HepG2 (cell line): Measurements from ENCODE around the gene FZD4. TPM values are rescaled to one million over a fixed set of nuclear protein-coding genes. Genes with fewer than 3 reads are reported as not detected.
A peak's percentile ranks its signal among the peaks of the same experiment; 100 is the strongest.

Experiments
- BORCS8-MEF2B ChIP-seq: sonication (generic); formaldehyde crosslinking; IDR thresholded peaks from 2 replicates; pipeline ENCODE4 v1.8.0; 2022; ENCODE audit warnings: mild to moderate bottlenecking, missing genetic modification reagents
- CREB1 ChIP-seq, 2 experiments: fragments of 450-650 bp in 1 of 2; IDR thresholded peaks; 2 replicates each; pipeline ENCODE4 v1.6.1; 2016 to 2017; ENCODE audit warnings: control low read depth in 1 of 2, mild to moderate bottlenecking in 1 of 2, missing compliant biosample characterization in 1 of 2, missing genetic modification characterization in 1 of 2
- ELF3 ChIP-seq: IDR thresholded peaks from 2 replicates; pipeline ENCODE4 v1.6.1; 2016; ENCODE audit warnings: missing genetic modification reagents, missing compliant biosample characterization
- GABPB1 ChIP-seq: IDR thresholded peaks from 2 replicates; pipeline ENCODE4 v1.6.1; 2016; ENCODE audit warnings: mild to moderate bottlenecking, missing genetic modification reagents, moderate library complexity, missing compliant biosample characterization
- HNRNPH1 ChIP-seq: fragments of 200-400 bp; formaldehyde crosslinking; optimal IDR thresholded peaks from 2 replicates; pipeline ENCODE3; 2017; ENCODE audit warnings: mild to moderate bottlenecking, low read depth, low read length
- ZNF121 ChIP-seq: sonication (generic); formaldehyde crosslinking; IDR thresholded peaks from 2 replicates; pipeline ENCODE4 v1.5.0; 2020; ENCODE audit warnings: mild to moderate bottlenecking, missing genetic modification reagents
- ZNF274 ChIP-seq: sonication (generic); formaldehyde crosslinking; IDR thresholded peaks from 2 replicates; pipeline ENCODE4 v1.5.1; 2020; ENCODE audit warnings: mild to moderate bottlenecking, missing genetic modification reagents
- ZNF629 ChIP-seq: sonication (generic); formaldehyde crosslinking; conservative IDR thresholded peaks from 2 replicates; pipeline ENCODE4 v1.5.0; 2020; ENCODE audit warnings: missing genetic modification reagents
- polyA plus RNA-seq, 8 experiments: library from polyadenylated mRNA; depleted of rRNA in 3 of 8; stranded (reverse) in 7 of 8; unstranded in 1 of 8; fragments of >200 nt; fragmentation: Illumina TruSeq in 4 of 8; extraction: Trizol in 4 of 8; gene quantifications; 2 replicates each; pipeline versions ENCODE4 v1.2.1 to v1.2.3, GENCODE V29; 2011 to 2016; ENCODE audit warnings: low read depth in 4 of 8, missing spikeins in 1 of 8, mixed read lengths in 1 of 8; ENCODE audit not compliant: insufficient read depth in 1 of 8
- total RNA-seq, 5 experiments: library from RNA; depleted of rRNA; stranded (reverse); fragments of >200 nt; fragmentation: Illumina TruSeq; extraction: Trizol; gene quantifications; 2 replicates each; pipeline ENCODE4 v1.2.3, GENCODE V29; 2016; ENCODE audit warnings: low read depth in 1 of 5
- TF ChIP-seq, protein P1 (sequence below): sonication (generic); formaldehyde crosslinking; IDR thresholded peaks from 2 replicates; pipeline ENCODE4 v1.4.0; 2020; ENCODE audit warnings: missing genetic modification reagents
- TF ChIP-seq, protein P2 (sequence below): sonication (generic); formaldehyde crosslinking; IDR thresholded peaks from 2 replicates; pipeline ENCODE4 v1.8.0; 2022; ENCODE audit warnings: mild to moderate bottlenecking, missing genetic modification reagents, borderline replicate concordance
- TF ChIP-seq, protein P3 (sequence below): sonication (generic); formaldehyde crosslinking; IDR thresholded peaks from 2 replicates; pipeline ENCODE4 v1.4.0; 2020; ENCODE audit warnings: mild to moderate bottlenecking, missing genetic modification reagents
- TF ChIP-seq, protein P4 (sequence below): IDR thresholded peaks from 2 replicates; pipeline ENCODE4 v1.6.1; 2018; ENCODE audit warnings: missing genetic modification reagents, mild to moderate bottlenecking, missing compliant biosample characterization
- TF ChIP-seq, protein P5 (sequence below): sonication (generic); formaldehyde crosslinking; IDR thresholded peaks from 2 replicates; pipeline ENCODE4 v1.8.0; 2022; ENCODE audit warnings: missing genetic modification reagents, mild to moderate bottlenecking, moderate library complexity, borderline replicate concordance
- TF ChIP-seq, protein P6 (sequence below), 2 experiments: sonication (generic) in 1 of 2; formaldehyde crosslinking in 1 of 2; IDR thresholded peaks; 2 replicates each; pipeline versions ENCODE4 v1.4.0 to v1.6.1; 2016 to 2020; ENCODE audit warnings: borderline replicate concordance in 1 of 2, low read depth in 1 of 2, mild to moderate bottlenecking in 1 of 2, missing genetic modification reagents in 1 of 2

The FZD4 gene
- total and polyA plus RNA-seq, 2 of the 13 experiments (the other 11 are each of a cell fraction or from before 2014, with no cell fraction given), result 46.5 to 70.4 TPM

DNA sequence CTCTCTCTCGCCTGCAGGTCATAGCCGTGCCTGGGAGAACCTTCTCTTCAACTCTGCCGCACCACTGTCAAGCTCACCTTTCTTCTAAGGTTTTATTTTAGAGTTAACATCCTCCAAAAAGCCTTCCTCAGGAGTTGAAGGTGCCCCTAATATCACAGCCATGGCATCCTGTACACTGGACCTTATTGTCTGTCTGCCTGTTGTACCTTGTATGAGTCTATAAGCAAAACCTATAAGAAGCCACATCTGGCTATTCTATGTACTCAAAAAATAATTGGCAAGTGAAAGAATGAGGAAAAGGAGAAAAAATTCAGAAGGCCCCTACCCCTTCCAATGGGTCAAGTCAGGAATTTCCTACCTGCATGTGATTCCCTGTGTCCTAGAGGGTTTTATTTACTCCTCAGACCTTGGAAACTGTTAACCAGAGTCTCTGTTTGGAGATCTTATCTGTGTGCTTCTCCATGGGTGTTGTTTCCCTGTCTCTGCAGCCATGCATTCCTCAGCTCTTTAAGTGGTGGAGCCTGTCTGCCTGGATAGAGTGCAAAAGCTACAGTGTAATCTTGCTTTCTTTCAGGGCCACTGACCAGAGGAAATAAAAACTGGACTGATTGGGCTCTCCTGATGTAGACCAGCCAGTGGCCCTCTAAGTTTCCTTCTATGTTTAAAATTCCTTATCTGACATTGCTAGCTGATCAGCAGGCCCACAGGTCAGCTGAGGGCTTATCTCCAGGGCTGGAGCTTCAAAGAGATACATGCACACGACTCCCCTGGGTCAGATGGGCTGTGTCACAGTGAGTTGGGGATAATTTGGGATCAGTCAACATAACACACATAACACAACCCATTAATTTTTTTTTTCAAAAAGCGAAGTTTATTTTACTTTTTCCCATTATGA lies 44.9 kb upstream of the FZD4 start (continued):
- TF ChIP-seq, protein P1, sequence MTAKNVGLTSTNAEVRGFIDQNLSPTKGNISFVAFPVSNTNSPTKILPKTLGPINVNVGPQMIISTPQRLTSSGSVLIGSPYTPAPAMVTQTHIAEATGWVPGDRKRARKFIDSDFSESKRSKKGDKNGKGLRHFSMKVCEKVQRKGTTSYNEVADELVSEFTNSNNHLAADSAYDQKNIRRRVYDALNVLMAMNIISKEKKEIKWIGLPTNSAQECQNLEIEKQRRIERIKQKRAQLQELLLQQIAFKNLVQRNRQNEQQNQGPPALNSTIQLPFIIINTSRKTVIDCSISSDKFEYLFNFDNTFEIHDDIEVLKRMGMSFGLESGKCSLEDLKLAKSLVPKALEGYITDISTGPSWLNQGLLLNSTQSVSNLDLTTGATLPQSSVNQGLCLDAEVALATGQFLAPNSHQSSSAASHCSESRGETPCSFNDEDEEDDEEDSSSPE (CRISPR knock-in tag), result no peak
- TF ChIP-seq ZNF629 (peak; percentile 61; the same call in 1 of the 2 replicates), ELF3 (CRISPR knock-in tag) (peak; percentile 91), GABPB1 (CRISPR knock-in tag) (no peak), ZNF274 (CRISPR knock-in tag) (no peak), ZNF121 (0 out of 2 replicates have a peak, but pooled peaks have one; percentile 21), CREB1 (IDR thresholded peaks at IDR 0.05) (no peak), CREB1 (CRISPR knock-in tag; IDR thresholded peaks at IDR 0.05) (peak; percentile 76), BORCS8-MEF2B (CRISPR knock-in tag) (peak; percentile 36; the same call in 1 of the 2 replicates), HNRNPH1 (no peak)
- TF ChIP-seq, protein P2, sequence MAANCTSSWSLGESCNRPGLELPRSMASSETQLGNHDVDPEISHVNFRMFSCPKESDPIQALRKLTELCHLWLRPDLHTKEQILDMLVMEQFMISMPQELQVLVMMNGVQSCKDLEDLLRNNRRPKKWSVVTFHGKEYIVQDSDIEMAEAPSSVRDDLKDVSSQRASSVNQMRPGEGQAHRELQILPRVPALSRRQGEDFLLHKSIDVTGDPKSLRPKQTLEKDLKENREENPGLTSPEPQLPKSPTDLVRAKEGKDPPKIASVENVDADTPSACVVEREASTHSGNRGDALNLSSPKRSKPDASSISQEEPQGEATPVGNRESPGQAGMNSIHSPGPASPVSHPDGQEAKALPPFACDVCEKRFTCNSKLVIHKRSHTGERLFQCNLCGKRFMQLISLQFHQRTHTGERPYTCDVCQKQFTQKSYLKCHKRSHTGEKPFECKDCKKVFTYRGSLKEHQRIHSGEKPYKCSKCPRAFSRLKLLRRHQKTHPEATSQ (CRISPR knock-in tag), result 0 out of 2 replicates have a peak, but pooled peaks have one; percentile 35
- TF ChIP-seq, protein P3, sequence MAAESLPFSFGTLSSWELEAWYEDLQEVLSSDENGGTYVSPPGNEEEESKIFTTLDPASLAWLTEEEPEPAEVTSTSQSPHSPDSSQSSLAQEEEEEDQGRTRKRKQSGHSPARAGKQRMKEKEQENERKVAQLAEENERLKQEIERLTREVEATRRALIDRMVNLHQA (CRISPR knock-in tag), result no peak
- TF ChIP-seq, protein P4, sequence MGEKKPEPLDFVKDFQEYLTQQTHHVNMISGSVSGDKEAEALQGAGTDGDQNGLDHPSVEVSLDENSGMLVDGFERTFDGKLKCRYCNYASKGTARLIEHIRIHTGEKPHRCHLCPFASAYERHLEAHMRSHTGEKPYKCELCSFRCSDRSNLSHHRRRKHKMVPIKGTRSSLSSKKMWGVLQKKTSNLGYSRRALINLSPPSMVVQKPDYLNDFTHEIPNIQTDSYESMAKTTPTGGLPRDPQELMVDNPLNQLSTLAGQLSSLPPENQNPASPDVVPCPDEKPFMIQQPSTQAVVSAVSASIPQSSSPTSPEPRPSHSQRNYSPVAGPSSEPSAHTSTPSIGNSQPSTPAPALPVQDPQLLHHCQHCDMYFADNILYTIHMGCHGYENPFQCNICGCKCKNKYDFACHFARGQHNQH, result peak; percentile 94
- TF ChIP-seq, protein P5, sequence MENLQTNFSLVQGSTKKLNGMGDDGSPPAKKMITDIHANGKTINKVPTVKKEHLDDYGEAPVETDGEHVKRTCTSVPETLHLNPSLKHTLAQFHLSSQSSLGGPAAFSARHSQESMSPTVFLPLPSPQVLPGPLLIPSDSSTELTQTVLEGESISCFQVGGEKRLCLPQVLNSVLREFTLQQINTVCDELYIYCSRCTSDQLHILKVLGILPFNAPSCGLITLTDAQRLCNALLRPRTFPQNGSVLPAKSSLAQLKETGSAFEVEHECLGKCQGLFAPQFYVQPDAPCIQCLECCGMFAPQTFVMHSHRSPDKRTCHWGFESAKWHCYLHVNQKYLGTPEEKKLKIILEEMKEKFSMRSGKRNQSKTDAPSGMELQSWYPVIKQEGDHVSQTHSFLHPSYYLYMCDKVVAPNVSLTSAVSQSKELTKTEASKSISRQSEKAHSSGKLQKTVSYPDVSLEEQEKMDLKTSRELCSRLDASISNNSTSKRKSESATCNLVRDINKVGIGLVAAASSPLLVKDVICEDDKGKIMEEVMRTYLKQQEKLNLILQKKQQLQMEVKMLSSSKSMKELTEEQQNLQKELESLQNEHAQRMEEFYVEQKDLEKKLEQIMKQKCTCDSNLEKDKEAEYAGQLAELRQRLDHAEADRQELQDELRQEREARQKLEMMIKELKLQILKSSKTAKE (CRISPR knock-in tag), result peak; percentile 72
- TF ChIP-seq, protein P6, sequence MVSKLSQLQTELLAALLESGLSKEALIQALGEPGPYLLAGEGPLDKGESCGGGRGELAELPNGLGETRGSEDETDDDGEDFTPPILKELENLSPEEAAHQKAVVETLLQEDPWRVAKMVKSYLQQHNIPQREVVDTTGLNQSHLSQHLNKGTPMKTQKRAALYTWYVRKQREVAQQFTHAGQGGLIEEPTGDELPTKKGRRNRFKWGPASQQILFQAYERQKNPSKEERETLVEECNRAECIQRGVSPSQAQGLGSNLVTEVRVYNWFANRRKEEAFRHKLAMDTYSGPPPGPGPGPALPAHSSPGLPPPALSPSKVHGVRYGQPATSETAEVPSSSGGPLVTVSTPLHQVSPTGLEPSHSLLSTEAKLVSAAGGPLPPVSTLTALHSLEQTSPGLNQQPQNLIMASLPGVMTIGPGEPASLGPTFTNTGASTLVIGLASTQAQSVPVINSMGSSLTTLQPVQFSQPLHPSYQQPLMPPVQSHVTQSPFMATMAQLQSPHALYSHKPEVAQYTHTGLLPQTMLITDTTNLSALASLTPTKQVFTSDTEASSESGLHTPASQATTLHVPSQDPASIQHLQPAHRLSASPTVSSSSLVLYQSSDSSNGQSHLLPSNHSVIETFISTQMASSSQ (IDR thresholded peaks at IDR 0.05; ENCODE audit: low read depth), result peak; percentile 47; the same call in 1 of the 2 replicates
- TF ChIP-seq, protein P6 (CRISPR knock-in tag; IDR thresholded peaks at IDR 0.05; ENCODE audit: borderline replicate concordance), result peak; percentile 81
